CD4-positive, alpha-beta T cell treated with Interleukin-4 for 4 hours (primary cell): ENCODE measurements around the gene PDE5A.
"Not testable (repeated sequence)": the region's sequence is repeated elsewhere in the genome, so short reads cannot be mapped to it uniquely, and the experiment has no call there.

ENCODE experiments used
- DNase-seq: peaks from one replicate; pipeline ENCODE4 v3.0.0-alpha.2; 2020

The PDE5A gene

GRCh38 chr4:119517361-119518229 lies 111.0 kb downstream of the PDE5A start:
- no peak for DNase-seq

DNA sequence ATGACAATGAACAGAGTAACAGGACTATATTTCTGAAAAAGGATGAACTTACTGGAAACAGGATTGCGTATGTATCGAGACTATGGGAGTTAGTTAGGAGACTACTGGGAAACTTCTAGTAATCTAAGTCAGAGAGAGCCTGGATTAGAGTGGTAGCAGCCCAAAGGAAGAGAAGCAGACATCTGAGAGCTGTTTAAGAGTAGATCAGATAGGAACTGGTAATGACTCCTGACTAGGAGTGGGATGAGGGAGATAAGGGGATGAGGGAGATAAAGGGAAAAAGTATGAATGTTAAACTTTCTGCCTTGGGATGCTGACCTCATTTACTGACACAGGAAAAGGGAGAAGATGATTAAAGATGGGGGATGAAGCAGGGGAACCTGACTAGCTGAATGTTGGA lies 116.2 kb downstream of the PDE5A start:
- DNase-seq = no peak

GRCh38 chr4:119510395-119511149 lies 118.0 kb downstream of the PDE5A start:
- DNase-seq = no peak

GRCh38 chr4:119508281-119508680 lies 120.3 kb downstream of the PDE5A start:
- DNase-seq = no peak

DNA sequence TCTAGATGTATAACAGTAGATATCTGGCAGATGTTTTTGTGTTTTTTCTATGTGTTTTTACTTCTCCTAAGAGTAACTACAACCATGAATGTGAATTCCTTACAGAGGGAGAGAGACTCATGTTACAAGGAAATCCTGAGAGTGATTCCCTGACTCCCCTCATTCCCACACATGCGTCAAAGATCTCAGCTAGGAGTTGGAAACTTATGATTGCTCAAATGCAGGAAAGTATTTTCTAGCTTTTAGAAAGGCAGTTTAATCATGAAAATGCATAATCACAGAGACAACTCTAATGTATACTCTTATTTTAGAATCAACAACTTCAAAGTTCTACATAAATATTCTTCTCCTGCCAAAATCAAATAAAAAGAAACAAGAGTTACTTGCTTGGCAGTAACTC lies 121.8 kb downstream of the PDE5A start:
- DNase-seq = no peak

DNA sequence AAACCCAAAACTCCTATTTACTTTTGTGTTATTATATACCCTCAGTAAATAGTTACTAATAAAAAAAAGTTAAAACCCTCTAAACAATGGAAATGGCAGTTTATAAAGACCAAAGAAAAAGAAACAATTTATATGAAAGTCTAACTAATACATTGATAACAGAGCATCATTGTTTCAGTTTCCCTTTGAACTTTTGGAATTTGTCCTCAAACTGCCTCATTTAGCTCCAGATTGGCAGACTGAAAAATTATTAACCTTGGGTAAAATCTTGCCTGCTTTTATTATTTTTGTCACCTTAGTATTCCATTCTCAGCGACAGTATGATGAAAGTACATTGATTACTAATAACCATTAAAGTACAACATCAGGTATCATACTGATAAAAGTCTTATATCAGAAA lies 124.0 kb downstream of the PDE5A start:
- DNase-seq = no peak

DNA sequence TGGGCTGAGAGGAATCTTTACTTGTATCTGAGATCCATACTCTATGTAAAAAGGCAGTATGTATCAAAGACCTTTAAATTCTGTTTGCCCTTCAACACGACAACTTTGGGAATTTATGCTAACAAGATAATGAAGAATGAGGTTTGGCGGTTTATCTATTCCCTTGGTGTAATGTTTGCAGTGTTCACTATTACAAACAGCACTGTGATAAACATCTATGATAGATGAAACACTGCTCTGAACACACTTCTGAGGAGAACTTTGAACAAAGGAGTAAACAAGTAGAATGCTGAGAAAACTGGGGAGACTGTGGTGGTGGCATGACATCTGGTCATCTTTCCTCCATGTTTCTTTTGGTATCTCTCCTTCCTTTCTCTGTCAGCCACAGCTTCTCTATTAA lies 126.9 kb downstream of the PDE5A start:
- no peak for DNase-seq

GRCh38 chr4:119498527-119498926 lies 130.1 kb downstream of the PDE5A start:
- no peak for DNase-seq

GRCh38 chr4:119493886-119494285 lies 134.7 kb downstream of the PDE5A start:
- DNase-seq = no peak

- no peak for DNase-seq
Measured at GRCh38 chr4:119493419-119493818, 135.2 kb downstream of the PDE5A start.

DNA sequence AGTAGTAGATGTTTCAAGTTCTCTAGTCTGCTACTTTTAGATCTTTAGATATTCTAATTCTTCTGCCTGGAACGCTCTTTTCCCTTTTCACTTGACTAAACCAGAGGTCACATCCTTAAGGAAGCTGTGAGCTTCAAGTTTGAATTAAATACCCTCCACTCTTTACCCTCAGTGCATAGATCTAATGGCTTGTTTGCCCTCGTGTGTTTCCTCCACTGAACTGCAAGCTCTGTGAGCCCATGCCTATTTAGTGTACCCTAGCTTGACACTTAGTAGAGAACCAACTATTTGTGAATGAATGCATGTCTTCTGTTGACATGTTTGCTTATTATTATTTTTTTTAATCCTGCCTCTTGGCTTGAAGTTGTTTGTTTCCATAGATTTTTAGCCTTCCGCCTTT lies 138.3 kb downstream of the PDE5A start:
- DNase-seq = no peak

DNA sequence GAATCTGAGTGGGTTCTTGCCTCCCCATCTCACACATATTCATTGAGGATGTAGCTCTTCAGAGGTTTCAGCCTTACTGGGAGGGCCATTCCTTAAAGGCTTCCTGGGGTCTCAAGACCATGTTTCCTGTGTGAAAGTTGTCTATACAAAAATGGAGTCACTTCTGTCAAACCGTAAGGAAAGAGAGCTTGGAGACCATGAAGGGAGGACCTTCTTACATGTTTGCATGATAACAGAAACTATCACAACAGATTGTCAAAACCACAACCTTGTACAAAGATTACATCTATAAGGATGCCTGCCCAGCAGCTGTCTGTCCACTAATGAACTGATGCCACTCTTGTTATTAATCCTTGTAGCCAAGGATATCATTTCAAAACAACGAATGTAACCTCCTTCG lies 139.3 kb downstream of the PDE5A start:
- DNase-seq = no peak

- DNase-seq = no peak
Measured at GRCh38 chr4:119480331-119480730, 148.3 kb downstream of the PDE5A start.

- no peak for DNase-seq
Measured at GRCh38 chr4:119479835-119480234, 148.8 kb downstream of the PDE5A start.

DNA sequence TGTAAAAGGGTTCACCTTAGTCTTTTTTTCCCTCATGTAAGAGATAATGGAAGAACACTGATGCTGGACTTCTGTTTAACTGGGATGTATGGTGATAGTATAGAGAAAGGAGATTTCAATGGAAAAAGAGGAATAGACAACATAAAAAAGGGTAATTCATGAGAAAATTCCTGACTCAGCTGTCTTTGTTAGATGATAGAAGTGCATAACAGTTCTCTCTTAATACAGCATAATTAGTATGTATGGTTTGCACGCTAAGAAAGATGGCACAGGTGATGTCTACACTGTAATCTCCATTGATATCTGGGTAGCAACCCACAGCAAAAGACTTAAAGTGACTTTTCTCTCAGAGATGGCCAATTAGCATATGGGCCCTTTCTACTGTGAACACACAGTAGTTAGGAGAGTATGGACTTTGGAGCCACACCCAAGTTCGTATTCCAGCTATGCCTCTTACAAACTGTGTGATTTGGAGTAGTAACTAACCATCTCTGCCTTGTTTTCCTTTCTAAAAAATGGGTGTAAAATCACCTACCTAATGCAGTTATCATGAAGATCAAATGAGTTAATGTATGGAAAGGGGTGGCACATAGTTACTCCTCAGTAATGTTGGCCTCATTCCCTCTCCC lies 149.3 kb downstream of the PDE5A start:
- no peak for DNase-seq

DNA sequence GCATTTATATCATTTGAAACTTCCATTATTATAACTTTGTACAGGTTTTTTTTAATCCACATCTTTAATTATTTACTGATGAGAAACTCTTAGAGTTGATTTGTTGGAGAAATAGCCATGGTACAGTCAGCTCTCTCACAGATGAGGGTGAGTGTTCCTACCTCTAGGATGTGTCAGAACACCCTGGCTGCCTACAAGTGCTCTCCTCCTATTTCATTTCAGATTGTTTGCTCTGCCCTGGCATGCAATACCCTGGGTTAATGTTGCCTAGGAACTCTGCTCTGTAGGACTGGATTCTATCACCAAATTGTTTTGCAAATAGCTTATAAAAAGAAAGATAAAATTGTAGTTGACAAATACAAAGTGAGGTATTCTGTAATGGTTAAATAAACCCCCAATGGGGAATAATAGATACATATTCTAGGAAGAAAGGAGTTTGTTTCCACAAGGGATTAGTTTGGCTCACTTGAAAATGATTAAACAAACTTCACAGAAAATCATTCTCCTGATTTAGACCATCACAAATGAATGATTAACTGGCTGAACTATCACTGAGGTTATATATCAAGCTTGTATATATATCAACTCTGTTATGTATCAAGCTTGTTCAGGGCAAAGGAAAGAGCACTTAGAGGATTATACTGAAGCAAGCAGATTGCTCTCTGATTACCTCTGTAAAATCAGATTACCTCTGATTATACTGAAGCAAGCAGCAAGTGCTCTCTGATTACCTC lies 150.0 kb downstream of the PDE5A start:
- DNase-seq = no peak

- no peak for DNase-seq
Measured at GRCh38 chr4:119477412-119478053, 151.1 kb downstream of the PDE5A start.

DNA sequence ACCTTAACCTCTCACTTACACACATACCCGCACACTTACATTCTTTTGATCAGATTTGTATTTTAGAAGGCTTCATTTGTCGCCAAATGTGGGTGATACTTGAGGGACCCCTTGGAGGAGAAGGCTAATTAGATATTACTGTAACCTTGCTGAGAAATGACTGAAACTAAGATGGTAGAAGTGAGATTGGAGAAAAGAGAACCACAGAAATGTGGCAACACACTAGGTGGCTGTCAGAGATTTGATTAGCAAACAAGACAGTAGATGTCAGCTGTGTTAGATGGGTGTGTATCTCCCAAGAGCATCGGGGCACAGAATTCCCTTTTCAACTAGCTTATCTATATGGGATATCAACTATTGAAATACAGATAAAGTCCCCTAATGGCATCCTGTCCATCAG lies 157.3 kb downstream of the PDE5A start:
- DNase-seq = no peak

DNA sequence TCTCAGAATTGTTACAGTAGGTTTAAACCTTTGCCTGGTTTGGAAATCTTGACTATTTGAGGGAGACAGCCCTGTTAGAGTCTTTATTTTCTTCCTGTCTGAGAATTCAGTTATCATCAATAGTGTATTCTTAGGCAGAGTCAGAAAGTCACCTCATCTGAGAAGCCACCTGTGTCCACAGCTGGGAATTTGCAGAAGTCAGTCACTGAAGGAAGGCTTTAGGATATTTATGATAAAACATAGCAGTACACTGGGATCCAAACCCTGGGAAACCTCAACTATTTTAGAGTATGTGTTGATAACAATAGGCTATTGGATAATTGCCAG lies 157.9 kb downstream of the PDE5A start:
- not testable (repeated sequence) for DNase-seq

GRCh38 chr4:119470021-119470736 lies 158.4 kb downstream of the PDE5A start:
- not testable (repeated sequence) for DNase-seq

GRCh38 chr4:119469039-119469438 lies 159.6 kb downstream of the PDE5A start:
- not testable (repeated sequence) for DNase-seq

- DNase-seq = peak; percentile 29
Measured at GRCh38 chr4:119462733-119463132, 165.9 kb downstream of the PDE5A start.
